HG03575 (cell line): ENCODE results near the gene WFDC9.
"Not testable (repeated sequence)": the region's sequence is repeated elsewhere in the genome, so short reads cannot be mapped to it uniquely, and the experiment has no call there.

Experiments
- ATAC-seq: cut with Tn5 transposase; IDR thresholded peaks from one replicate; pipeline ENCODE4 v1.9.1; 2021; ENCODE audit not compliant: unreplicated experiment, insufficient number of reproducible peaks, low FRiP score; ENCODE audit errors: extremely low read depth

WFDC9 gene

GRCh38 chr20:45631184-45631583 is at the start of gene WFDC9:
WFDC9 (minus strand) TSS chr20:45631284; CDS start chr20:45610181, 21,103 bp downstream.
- no peak for ATAC-seq

GRCh38 chr20:45679650-45680049 is 48.6 kb upstream of the WFDC9 start:
- ATAC-seq: no peak

- no peak for ATAC-seq
These were observed 41.7 kb upstream of the WFDC9 start for GRCh38 chr20:45672765-45673164.

GRCh38 chr20:45670139-45670538 is 39.1 kb upstream of the WFDC9 start, which contains the start of gene WFDC11:
WFDC11 (minus strand) TSS chr20:45670239; CDS start chr20:45650600, 19,639 bp downstream.
- ATAC-seq: no peak

GRCh38 chr20:45657038-45657437 is 26.0 kb upstream of the WFDC9 start:
- ATAC-seq: not testable (repeated sequence)

GRCh38 chr20:45651726-45652125 is 20.6 kb upstream of the WFDC9 start:
- not testable (repeated sequence) for ATAC-seq

- no peak for ATAC-seq
These were observed 18.3 kb upstream of the WFDC9 start for GRCh38 chr20:45649312-45649863.

- ATAC-seq: no peak
These were observed 16.5 kb upstream of the WFDC9 start for GRCh38 chr20:45647441-45648050.

GRCh38 chr20:45646875-45647274 is 15.8 kb upstream of the WFDC9 start:
- ATAC-seq: no peak

GRCh38 chr20:45645869-45646268 is 14.8 kb upstream of the WFDC9 start:
- ATAC-seq: not testable (repeated sequence)

GRCh38 chr20:45641076-45641475 is 10.0 kb upstream of the WFDC9 start:
- not testable (repeated sequence) for ATAC-seq

- ATAC-seq: no peak
These were observed 8.6 kb upstream of the WFDC9 start for GRCh38 chr20:45639687-45640086.

- no peak for ATAC-seq
These were observed 5.4 kb upstream of the WFDC9 start for GRCh38 chr20:45636513-45636912.

- no peak for ATAC-seq
These were observed 713 bp downstream of the WFDC9 start for GRCh38 chr20:45630371-45630770.

GRCh38 chr20:45629496-45630100 is 1.5 kb downstream of the WFDC9 start, which contains the start of gene WFDC10A:
WFDC10A (plus strand) TSS chr20:45629739; CDS start chr20:45629814, 75 bp downstream.
- ATAC-seq: no peak

GRCh38 chr20:45626540-45626939 is 4.5 kb downstream of the WFDC9 start:
- no peak for ATAC-seq

GRCh38 chr20:45621593-45621992 is 9.5 kb downstream of the WFDC9 start:
- ATAC-seq: no peak

GRCh38 chr20:45617591-45617990 is 13.5 kb downstream of the WFDC9 start:
- no peak for ATAC-seq

GRCh38 chr20:45612314-45612713 is 18.8 kb downstream of the WFDC9 start:
- no peak for ATAC-seq

- ATAC-seq: no peak
These were observed 20.0 kb downstream of the WFDC9 start for GRCh38 chr20:45611054-45611453.
